Esophagus (tissue), 2 donors: ENCODE measurements around the gene TSKU. TPM values are rescaled to one million over a fixed set of nuclear protein-coding genes. Genes with fewer than 3 reads are reported as not detected.

ENCODE experiments used
- H3K27ac ChIP-seq, 2 donors: one replicate each; pipeline ENCODE4 v1.5.1; 2013; ENCODE audit warnings: low read depth in 2 of 2, mild to moderate bottlenecking in 2 of 2, inconsistent platforms in 1 of 2, low read length in 1 of 2, moderate library complexity in 1 of 2
- H3K27me3 ChIP-seq, 2 donors: one replicate each; pipeline ENCODE4 v1.6.1; 2013; ENCODE audit warnings: low read length in 2 of 2, control low read depth in 1 of 2, mild to moderate bottlenecking in 1 of 2; ENCODE audit not compliant: insufficient read depth in 2 of 2, control insufficient read depth in 1 of 2
- H3K36me3 ChIP-seq, 2 donors: one replicate each; pipeline ENCODE4 v1.6.1; 2013; ENCODE audit warnings: low read length in 1 of 2; ENCODE audit not compliant: control insufficient read depth in 2 of 2, insufficient read depth in 2 of 2
- H3K4me1 ChIP-seq, 2 donors: one replicate each; pipeline ENCODE4 v1.6.1; 2013; ENCODE audit warnings: low read length in 1 of 2; ENCODE audit not compliant: control insufficient read depth in 2 of 2, insufficient read depth in 2 of 2
- H3K4me3 ChIP-seq, 2 donors: one replicate each; pipeline ENCODE4 v1.5.1; 2013; ENCODE audit warnings: low read length in 2 of 2, mild to moderate bottlenecking in 2 of 2, low read depth in 1 of 2, moderate library complexity in 1 of 2
- H3K9me3 ChIP-seq, 2 donors: one replicate each; pipeline ENCODE4 v1.6.1; 2013; ENCODE audit warnings: mild to moderate bottlenecking in 2 of 2, low read depth in 1 of 2, low read length in 1 of 2, moderate library complexity in 1 of 2; ENCODE audit not compliant: control insufficient read depth in 2 of 2, insufficient read depth in 1 of 2
- WGBS, 2 donors: extraction: QIAGEN DNeasy Blood & Tissue Kit; methylation state at CpG; one replicate each; pipeline ENCODE4 v1.1.7; 2013; 5-methylcytosine and 5-hydroxymethylcytosine counted together
- polyA plus RNA-seq, 2 donors: library from polyadenylated mRNA; stranded (reverse); fragments of 200-250 nt; gene quantifications; one replicate each; pipeline ENCODE4 v1.2.3, GENCODE V29; 2013
- donor health status: healthy with polysubstance abuse.
- donor health status: Bipolar disorder and iron deficiency.

TSKU gene
- polyA plus RNA-seq, 2 donors: 23.9 to 34.8 TPM

- Histone ChIP-seq H3K36me3 (no peaks in the 10 kb centered on the region), H3K27me3 (no peaks in the 10 kb centered on the region), H3K4me3 (no peak overlapping the region), H3K4me1 (peaks cover 3 to 17% of the 10 kb centered on the region in 2 donors), H3K27ac (no peak overlapping the region), H3K9me3 (peaks cover 0 to 1% of the 10 kb centered on the region in 2 donors)
- WGBS, 2 donors: 82 to 89% methylated on average over 3 of the region's 3 CpGs
These were observed 4.3 kb upstream of the TSKU start for GRCh38 chr11:76778874-76779273.

- peaks cover 3 to 17% of the 10 kb centered on the region in 2 donors for H3K4me1 ChIP-seq
- H3K36me3 ChIP-seq: no peaks in the 10 kb centered on the region
- 48 to 53% methylated on average over 8 of the region's 8 CpGs for WGBS, 2 donors
- no peaks in the 10 kb centered on the region for H3K27me3 ChIP-seq
- H3K4me3 ChIP-seq: no peak overlapping the region
- H3K27ac ChIP-seq: peak overlapping the region; percentile 48 to 97
- H3K9me3 ChIP-seq: no peaks in the 10 kb centered on the region
These were observed 1.9 kb upstream of the TSKU start for GRCh38 chr11:76781046-76781801.

GRCh38 chr11:76781807-76782530, 1.2 kb upstream of the TSKU start:
- Histone ChIP-seq H3K9me3 (no peaks in the 10 kb centered on the region), H3K4me1 (peaks cover 3 to 25% of the 10 kb centered on the region in 2 donors), H3K27me3 (no peaks in the 10 kb centered on the region), H3K27ac (peak overlapping the region; percentile 95 to 97), H3K36me3 (peaks cover 0 to 3% of the 10 kb centered on the region in 2 donors), H3K4me3 (peak overlapping the region; percentile 89 to 94)
- 45 to 55% methylated on average over 5 of the region's 5 CpGs for WGBS, 2 donors

- Histone ChIP-seq H3K36me3 (peaks cover 0 to 4% of the 10 kb centered on the region in 2 donors), H3K27ac (peak overlapping the region; percentile 95 to 97), H3K4me3 (peak overlapping the region; percentile 89 to 94), H3K4me1 (peaks cover 2 to 31% of the 10 kb centered on the region in 2 donors), H3K27me3 (no peaks in the 10 kb centered on the region), H3K9me3 (no peaks in the 10 kb centered on the region)
- WGBS, 2 donors: 1% methylated on average over 25 to 38 of the region's 38 CpGs
These were observed 444 bp upstream of the TSKU start for GRCh38 chr11:76782531-76783293.

- WGBS, 2 donors: 2 to 3% methylated on average over 61 to 65 of the region's 65 CpGs
- Histone ChIP-seq H3K9me3 (no peaks in the 10 kb centered on the region), H3K4me3 (peak overlapping the region; percentile 89 to 94), H3K4me1 (peaks cover 5 to 46% of the 10 kb centered on the region in 2 donors), H3K36me3 (peaks cover 0 to 4% of the 10 kb centered on the region in 2 donors), H3K27ac (peak overlapping the region; percentile 95 to 97), H3K27me3 (no peaks in the 10 kb centered on the region)
These were observed 999 bp downstream of the TSKU start for GRCh38 chr11:76783896-76784813.

GRCh38 chr11:76785513-76785912, 2.4 kb downstream of the TSKU start:
- Histone ChIP-seq H3K36me3 (peaks cover 0 to 6% of the 10 kb centered on the region in 2 donors), H3K9me3 (no peaks in the 10 kb centered on the region), H3K4me1 (peaks cover 8 to 50% of the 10 kb centered on the region in 2 donors), H3K27ac (peak overlapping the region; percentile 95 to 97), H3K4me3 (peak overlapping the region; percentile 89 to 94), H3K27me3 (no peaks in the 10 kb centered on the region)
- 50 to 62% methylated on average over 6 of the region's 6 CpGs for WGBS, 2 donors

- H3K4me3 ChIP-seq: no peak overlapping the region
- WGBS, 2 donors: 55 to 67% methylated on average over 6 of the region's 6 CpGs
- H3K36me3 ChIP-seq: peaks cover 0 to 6% of the 10 kb centered on the region in 2 donors
- H3K27ac ChIP-seq: peak overlapping the region; percentile 22 to 42
- H3K9me3 ChIP-seq: no peaks in the 10 kb centered on the region
- H3K4me1 ChIP-seq: peaks cover 8 to 46% of the 10 kb centered on the region in 2 donors
- H3K27me3 ChIP-seq: no peaks in the 10 kb centered on the region
These were observed 2.9 kb downstream of the TSKU start for GRCh38 chr11:76786016-76786415.

- Histone ChIP-seq H3K36me3 (peaks cover 0 to 6% of the 10 kb centered on the region in 2 donors), H3K27ac (peak overlapping the region; percentile 24 to 84), H3K4me3 (peak overlapping the region in 1 of 2 donors; percentile 10), H3K4me1 (peaks cover 8 to 45% of the 10 kb centered on the region in 2 donors), H3K27me3 (no peaks in the 10 kb centered on the region), H3K9me3 (no peaks in the 10 kb centered on the region)
- 53 to 55% methylated on average over 4 of the region's 4 CpGs for WGBS, 2 donors
These were observed 3.4 kb downstream of the TSKU start for GRCh38 chr11:76786441-76787014.
